Measurements from ENCODE around the gene DUS1L. TPM values are rescaled to one million over a fixed set of nuclear protein-coding genes. Genes with fewer than 3 reads are reported as not detected.

The DUS1L gene
- total RNA-seq, 1 donor from 2014 or later, result 74.1 TPM

DNA sequence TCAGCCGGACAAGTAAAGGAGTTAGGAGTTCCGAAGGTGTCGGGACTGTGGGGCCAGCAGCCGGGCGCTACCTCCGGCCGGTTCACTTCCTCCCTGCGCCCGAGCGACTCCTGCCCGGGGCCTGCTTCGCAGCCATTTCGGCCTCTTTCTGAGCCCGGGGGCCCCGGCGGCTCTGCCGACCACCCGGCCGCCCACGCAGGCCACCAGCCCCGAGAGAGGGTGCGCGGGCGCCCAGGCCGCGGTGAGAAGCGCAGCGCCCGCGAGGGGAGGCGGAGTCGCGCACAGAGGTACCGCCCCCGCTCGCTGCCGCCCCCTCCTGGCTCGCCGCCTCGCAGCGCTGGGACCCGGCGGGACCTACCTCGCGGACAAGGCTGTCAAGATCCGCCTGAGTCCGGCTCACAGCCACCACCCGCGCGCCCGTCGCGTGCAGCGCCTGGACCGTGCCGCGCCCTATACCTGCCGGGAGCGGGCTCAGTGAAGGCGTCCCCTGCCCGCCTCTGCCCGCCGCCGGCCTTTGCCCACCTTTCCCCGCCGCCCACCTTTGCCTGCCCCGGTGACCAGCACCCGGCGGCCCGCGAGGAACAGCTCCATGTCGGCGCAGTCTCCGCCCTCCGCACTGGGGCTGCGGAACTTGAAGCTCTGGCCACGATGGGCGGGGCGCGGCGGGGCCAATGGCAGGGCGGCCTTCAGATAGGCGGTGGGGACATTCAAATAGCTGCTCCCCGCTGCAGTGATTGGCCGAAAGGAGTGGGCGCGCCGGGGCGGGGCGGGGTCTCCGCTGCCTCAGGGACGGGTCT lies 28.3 kb downstream of the DUS1L start, which contains the start of gene DCXR:
Gene DCXR (minus strand): TSS at position 606 of the 797 bp plus-strand sequence. CDS start 15 bp downstream, at position 591.
- peaks cover 20% of the 10 kb centered on the region for H3K27me3 Mint-ChIP-seq (ENCODE audit: unreplicated experiment)
- peaks cover 6% of the 10 kb centered on the region for H3K36me3 Mint-ChIP-seq (ENCODE audit: low read depth, unreplicated experiment)
- no peak within 1 kb of the TSS for H3K27ac Mint-ChIP-seq (ENCODE audit: unreplicated experiment)
- no peaks in the 10 kb centered on the region for H3K9me3 Mint-ChIP-seq (ENCODE audit: unreplicated experiment)
- peak within 1 kb of the TSS; percentile 89 for H3K4me3 Mint-ChIP-seq (ENCODE audit: unreplicated experiment)
- H3K4me1 Mint-ChIP-seq (ENCODE audit: unreplicated experiment), result peaks cover 11% of the 10 kb centered on the region
- TF ChIP-seq CTCF (IDR thresholded peaks at IDR 0.05; ENCODE audit: unreplicated experiment), result peak; percentile 75
- DNase-seq (ENCODE audit: low spot score), result peak; percentile 96

GRCh38 chr17:82036634-82037091 lies 28.9 kb downstream of the DUS1L start:
- H3K4me3 Mint-ChIP-seq (ENCODE audit: unreplicated experiment), result no peak overlapping the region
- peaks cover 6% of the 10 kb centered on the region for H3K36me3 Mint-ChIP-seq (ENCODE audit: low read depth, unreplicated experiment)
- DNase-seq (ENCODE audit: low spot score), result no peak
- peaks cover 18% of the 10 kb centered on the region for H3K27me3 Mint-ChIP-seq (ENCODE audit: unreplicated experiment)
- H3K9me3 Mint-ChIP-seq (ENCODE audit: unreplicated experiment), result no peaks in the 10 kb centered on the region
- TF ChIP-seq CTCF (IDR thresholded peaks at IDR 0.05; ENCODE audit: unreplicated experiment), result no peak
- peaks cover 11% of the 10 kb centered on the region for H3K4me1 Mint-ChIP-seq (ENCODE audit: unreplicated experiment)
- no peak overlapping the region for H3K27ac Mint-ChIP-seq (ENCODE audit: unreplicated experiment)

DNA sequence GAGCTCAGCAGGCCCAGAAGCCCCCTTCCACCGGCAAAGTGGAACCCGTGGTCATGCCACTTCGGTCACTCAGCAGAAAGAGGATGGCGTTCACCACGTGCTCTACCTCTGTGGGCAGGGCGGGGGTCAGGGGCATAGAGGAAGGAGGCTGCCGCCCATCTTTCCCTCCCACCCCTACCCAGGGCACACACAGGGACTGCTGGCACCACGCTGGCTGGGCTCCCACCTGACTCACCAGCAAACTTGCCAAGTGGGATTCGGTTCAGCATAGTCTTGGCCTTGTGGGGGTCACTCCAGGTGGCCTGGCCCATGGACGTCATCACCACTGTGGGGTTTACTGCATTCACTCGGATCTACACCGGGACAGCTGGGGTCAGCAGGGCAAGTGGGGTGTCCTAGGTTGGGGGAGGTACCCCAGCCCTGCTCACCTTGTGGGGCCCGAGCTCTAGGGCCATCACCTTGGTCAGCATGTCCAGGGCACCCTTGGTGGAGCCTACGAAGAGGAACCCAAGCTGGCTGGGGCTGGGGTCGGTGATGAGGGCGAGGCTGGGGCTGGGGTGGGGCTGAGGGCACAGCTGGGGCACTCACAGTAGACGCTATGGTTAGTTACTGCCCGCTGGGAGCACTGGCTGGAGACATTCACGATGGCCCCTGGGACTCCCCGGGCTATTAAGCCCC lies 29.5 kb downstream of the DUS1L start:
- peaks cover 11% of the 10 kb centered on the region for H3K4me1 Mint-ChIP-seq (ENCODE audit: unreplicated experiment)
- no peaks in the 10 kb centered on the region for H3K9me3 Mint-ChIP-seq (ENCODE audit: unreplicated experiment)
- H3K27me3 Mint-ChIP-seq (ENCODE audit: unreplicated experiment), result peaks cover 15% of the 10 kb centered on the region
- peaks cover 6% of the 10 kb centered on the region for H3K36me3 Mint-ChIP-seq (ENCODE audit: low read depth, unreplicated experiment)
- no peak for TF ChIP-seq CTCF (IDR thresholded peaks at IDR 0.05; ENCODE audit: unreplicated experiment)
- H3K27ac Mint-ChIP-seq (ENCODE audit: unreplicated experiment), result no peak overlapping the region
- no peak for DNase-seq (ENCODE audit: low spot score)
- no peak overlapping the region for H3K4me3 Mint-ChIP-seq (ENCODE audit: unreplicated experiment)

DNA sequence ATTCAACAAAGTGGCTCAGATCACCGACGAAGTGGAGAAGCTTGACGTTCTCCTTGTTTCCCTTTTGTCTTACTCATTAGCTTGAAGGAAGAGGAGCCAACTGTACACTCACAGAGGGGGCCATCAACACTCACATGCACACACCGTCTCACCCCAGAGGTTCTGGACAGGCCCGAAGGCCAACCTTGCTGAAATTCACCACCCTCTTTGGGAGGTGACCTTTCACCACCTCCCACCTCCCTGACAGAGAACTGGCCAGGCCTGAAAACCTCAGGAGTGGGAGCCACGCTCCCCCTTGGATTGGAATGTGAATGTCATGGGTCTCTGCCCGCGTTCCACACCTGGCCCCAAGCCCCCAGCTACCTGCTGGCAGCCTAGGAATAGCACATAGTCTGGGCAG lies 30.1 kb downstream of the DUS1L start:
- Mint-ChIP-seq H3K36me3 (ENCODE audit: low read depth, unreplicated experiment) (peaks cover 6% of the 10 kb centered on the region), H3K9me3 (ENCODE audit: unreplicated experiment) (no peaks in the 10 kb centered on the region), H3K27me3 (ENCODE audit: unreplicated experiment) (peaks cover 15% of the 10 kb centered on the region), H3K4me1 (ENCODE audit: unreplicated experiment) (peaks cover 11% of the 10 kb centered on the region), H3K27ac (ENCODE audit: unreplicated experiment) (no peak overlapping the region), H3K4me3 (ENCODE audit: unreplicated experiment) (peak overlapping the region; percentile 82)
- DNase-seq (ENCODE audit: low spot score), result no peak
- TF ChIP-seq CTCF (IDR thresholded peaks at IDR 0.05; ENCODE audit: unreplicated experiment), result no peak

Measured in endothelial cell (in vitro differentiated cells).